ENCODE data around the gene TNFSF13. TPM values are rescaled to one million over a fixed set of nuclear protein-coding genes. Genes with fewer than 3 reads are reported as not detected.

Gene TNFSF13
- total and polyA plus RNA-seq, 2 of the 4 experiments (the other 2 are of a cell fraction) = 1.3 TPM; not detected in 1

GRCh38 chr17:7530023-7530900, 28.3 kb upstream of the TNFSF13 start:
- ChIA-PET POLR2A (ENCODE audit: unreplicated experiment) (no interaction called here), CTCF (interaction anchor here (0.7 kb wide), 1 partner anchor 110 kb away, joined by 7 read pairs; no protein-coding TSS in a partner anchor)
- BruUV-seq (replicated peaks) = no TSS peak
- H2AK5ac ChIP-seq (ENCODE audit: low read depth, low read length) = no peak overlapping the region
- intact Hi-C loops (cut with micrococcal nuclease) = no loop called here
- H3K27ac ChIP-seq (ENCODE audit: insufficient read depth, low read length) = no peak overlapping the region
- no peak overlapping the region for H2BK5ac ChIP-seq (ENCODE audit: low read depth, low read length, poor library complexity, severe bottlenecking)
- no peaks in the 10 kb centered on the region for H3K4me1 ChIP-seq (ENCODE audit: control insufficient read depth, insufficient read depth, low read length)
- H3K9me3 ChIP-seq (ENCODE audit: control insufficient read depth, insufficient read depth, low read length) = peaks cover 16% of the 10 kb centered on the region
- no peak for TF ChIP-seq RFX5 (IDR thresholded peaks at IDR 0.05; ENCODE audit: low read depth, low read length)
- no peak for TF ChIP-seq MAZ (IDR thresholded peaks at IDR 0.05; ENCODE audit: borderline replicate concordance, low read depth, low read length)
- 0 out of 2 replicates have a peak, but pooled peaks have one; percentile 9 for TF ChIP-seq CEBPB (IDR thresholded peaks at IDR 0.05; ENCODE audit: low read depth, low read length)
- H3K9me1 ChIP-seq (ENCODE audit: insufficient read depth, low read length) = no peaks in the 10 kb centered on the region
- no peak overlapping the region for H3K23ac ChIP-seq (ENCODE audit: low read depth, low read length)
- no peak overlapping the region for H2AK9ac ChIP-seq (replicated peaks; ENCODE audit: low read depth, low read length, poor library complexity)
- no peak for ATAC-seq (ENCODE audit: low read depth)
- WGBS, 2 experiments (ENCODE audit: extremely low coverage in 2 of 2, insufficient read length in 1 of 2) = no CpG with 5 or more reads among the region's 6 CpGs
- H4K20me1 ChIP-seq (ENCODE audit: insufficient read depth, low read length) = no peaks in the 10 kb centered on the region
- H2AFZ ChIP-seq (replicated peaks; ENCODE audit: low read length, poor library complexity) = no peak overlapping the region
- no peak overlapping the region for H2BK120ac ChIP-seq (ENCODE audit: low read depth, low read length)
- DNase-seq = no peak
- H3K4me3 ChIP-seq (ENCODE audit: insufficient read depth, low read depth, low read length) = no peak overlapping the region
- no peak overlapping the region for H3K14ac ChIP-seq (replicated peaks; ENCODE audit: low read depth, low read length)
- H3K18ac ChIP-seq (ENCODE audit: low read depth, low read length) = no peak overlapping the region
- H4K91ac ChIP-seq (ENCODE audit: insufficient read depth, low read depth, low read length) = no peak overlapping the region
- no peak overlapping the region for H3K4me2 ChIP-seq (ENCODE audit: low read depth, low read length)
- no peak overlapping the region for H2BK20ac ChIP-seq (ENCODE audit: low read depth, low read length)
- H3K56ac ChIP-seq (ENCODE audit: extremely low read depth, insufficient read depth, low read length) = no peak overlapping the region
- no peak overlapping the region for H3K4ac ChIP-seq (ENCODE audit: low read depth, low read length)
- H4K5ac ChIP-seq (ENCODE audit: low read depth, low read length) = no peak overlapping the region
- no peak overlapping the region for H3K9ac ChIP-seq (ENCODE audit: low read depth, low read length)
- H2BK15ac ChIP-seq (ENCODE audit: low read depth, low read length) = no peak overlapping the region
- no peaks in the 10 kb centered on the region for H3K79me1 ChIP-seq (ENCODE audit: low read depth in 1 of 2, low read length in 2 of 2)
- dilution Hi-C loops (cut with HindIII; ENCODE audit: low sequenced_read_pairs, unreplicated experiment) = no loop called here
- H3K36me3 ChIP-seq (ENCODE audit: control insufficient read depth, insufficient read depth, low read length) = no peaks in the 10 kb centered on the region
- no peak overlapping the region for H4K8ac ChIP-seq (ENCODE audit: low read depth in 2 of 2, low read length in 2 of 2)
- in situ Hi-C loops (cut with MboI; ENCODE audit: low sequenced_read_pairs) = loop anchor here (25.0 kb wide), 1 partner anchor 468 kb away; no protein-coding TSS in a partner anchor
- H3K27me3 ChIP-seq (ENCODE audit: control insufficient read depth, insufficient read depth, low read length) = no peaks in the 10 kb centered on the region

Data from IMR-90 (cell line).